Vagina (tissue), 2 donors: ENCODE data around the gene CPN1.

ENCODE experiments used
- CTCF ChIP-seq, 3 experiments: fragments of 450-650 bp in 2 of 3; fragments of 200-600 bp in 1 of 3; sonication (generic) in 1 of 3; IDR thresholded peaks; one replicate each; pipeline ENCODE4 v1.5.1; 2017 to 2019; ENCODE audit warnings: antibody characterized with exemption in 3 of 3, mild to moderate bottlenecking in 2 of 3, moderate library complexity in 2 of 3
- POLR2A ChIP-seq, 2 donors: fragments of 450-650 bp; IDR thresholded peaks; one replicate each; pipeline ENCODE4 v1.6.1; 2017; ENCODE audit warnings: antibody characterized with exemption in 2 of 2, mild to moderate bottlenecking in 2 of 2, moderate library complexity in 2 of 2
- POLR2AphosphoS5 ChIP-seq, 2 donors: sonication (generic); formaldehyde crosslinking; IDR thresholded peaks; one replicate each; pipeline ENCODE4 v1.9.0; 2017; ENCODE audit warnings: antibody characterized with exemption in 2 of 2, mild to moderate bottlenecking in 2 of 2, low read depth in 1 of 2; ENCODE audit not compliant: insufficient read depth in 1 of 2

GRCh38 chr10:100000109-100000644 lies 81.5 kb downstream of the CPN1 start:
- no peak for TF ChIP-seq CTCF (IDR thresholded peaks at IDR 0.05)
- no peak for TF ChIP-seq POLR2AphosphoS5 (IDR thresholded peaks at IDR 0.05; ENCODE audit: insufficient read depth in 1 of 2, low read depth in 1 of 2)
- TF ChIP-seq POLR2A (IDR thresholded peaks at IDR 0.05): no peak
